ENCODE measurements around the gene ZNF778.

DNA sequence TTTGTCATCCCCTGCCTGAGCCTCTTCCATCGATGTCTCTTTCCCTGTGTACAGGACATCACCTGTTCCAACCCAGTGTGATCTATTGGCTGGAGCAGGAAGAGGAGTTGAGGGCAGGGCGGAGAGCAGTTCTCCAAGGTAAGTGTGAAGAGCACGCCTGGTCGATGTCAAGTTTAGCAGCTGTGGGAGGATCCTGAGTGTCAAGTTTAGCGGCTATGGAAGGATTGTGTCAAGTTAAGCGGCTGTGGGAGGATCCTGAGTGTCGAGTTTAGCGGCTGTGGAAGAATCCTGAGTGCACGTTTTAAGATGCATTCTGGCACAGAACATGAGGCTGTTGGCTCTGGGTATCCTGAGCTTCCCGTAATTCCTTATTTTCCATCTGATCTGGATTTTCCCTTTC is 7.2 kb downstream of the ZNF778 start:
- TF ChIP-seq, protein P1, sequence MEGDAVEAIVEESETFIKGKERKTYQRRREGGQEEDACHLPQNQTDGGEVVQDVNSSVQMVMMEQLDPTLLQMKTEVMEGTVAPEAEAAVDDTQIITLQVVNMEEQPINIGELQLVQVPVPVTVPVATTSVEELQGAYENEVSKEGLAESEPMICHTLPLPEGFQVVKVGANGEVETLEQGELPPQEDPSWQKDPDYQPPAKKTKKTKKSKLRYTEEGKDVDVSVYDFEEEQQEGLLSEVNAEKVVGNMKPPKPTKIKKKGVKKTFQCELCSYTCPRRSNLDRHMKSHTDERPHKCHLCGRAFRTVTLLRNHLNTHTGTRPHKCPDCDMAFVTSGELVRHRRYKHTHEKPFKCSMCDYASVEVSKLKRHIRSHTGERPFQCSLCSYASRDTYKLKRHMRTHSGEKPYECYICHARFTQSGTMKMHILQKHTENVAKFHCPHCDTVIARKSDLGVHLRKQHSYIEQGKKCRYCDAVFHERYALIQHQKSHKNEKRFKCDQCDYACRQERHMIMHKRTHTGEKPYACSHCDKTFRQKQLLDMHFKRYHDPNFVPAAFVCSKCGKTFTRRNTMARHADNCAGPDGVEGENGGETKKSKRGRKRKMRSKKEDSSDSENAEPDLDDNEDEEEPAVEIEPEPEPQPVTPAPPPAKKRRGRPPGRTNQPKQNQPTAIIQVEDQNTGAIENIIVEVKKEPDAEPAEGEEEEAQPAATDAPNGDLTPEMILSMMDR (IDR thresholded peaks at IDR 0.05; ENCODE audit: borderline replicate concordance, extremely low read depth, low read length, poor library complexity, severe bottlenecking): no peak
- TF ChIP-seq EZH2 (IDR thresholded peaks at IDR 0.05; ENCODE audit: borderline replicate concordance, low read depth, low read length, severe bottlenecking): no peak
